Activated naive CD8-positive, alpha-beta T cell treated with anti-CD3 and anti-CD28 coated beads, Interleukin-2, amount 50 U/mL, for 16 hours (primary cell): ENCODE results near the gene TADA3.

ENCODE experiments used
- DNase-seq: peaks from one replicate; pipeline ENCODE4 v3.0.0-alpha.2; 2020; ENCODE audit warnings: low read depth, low spot score

The TADA3 gene

DNA sequence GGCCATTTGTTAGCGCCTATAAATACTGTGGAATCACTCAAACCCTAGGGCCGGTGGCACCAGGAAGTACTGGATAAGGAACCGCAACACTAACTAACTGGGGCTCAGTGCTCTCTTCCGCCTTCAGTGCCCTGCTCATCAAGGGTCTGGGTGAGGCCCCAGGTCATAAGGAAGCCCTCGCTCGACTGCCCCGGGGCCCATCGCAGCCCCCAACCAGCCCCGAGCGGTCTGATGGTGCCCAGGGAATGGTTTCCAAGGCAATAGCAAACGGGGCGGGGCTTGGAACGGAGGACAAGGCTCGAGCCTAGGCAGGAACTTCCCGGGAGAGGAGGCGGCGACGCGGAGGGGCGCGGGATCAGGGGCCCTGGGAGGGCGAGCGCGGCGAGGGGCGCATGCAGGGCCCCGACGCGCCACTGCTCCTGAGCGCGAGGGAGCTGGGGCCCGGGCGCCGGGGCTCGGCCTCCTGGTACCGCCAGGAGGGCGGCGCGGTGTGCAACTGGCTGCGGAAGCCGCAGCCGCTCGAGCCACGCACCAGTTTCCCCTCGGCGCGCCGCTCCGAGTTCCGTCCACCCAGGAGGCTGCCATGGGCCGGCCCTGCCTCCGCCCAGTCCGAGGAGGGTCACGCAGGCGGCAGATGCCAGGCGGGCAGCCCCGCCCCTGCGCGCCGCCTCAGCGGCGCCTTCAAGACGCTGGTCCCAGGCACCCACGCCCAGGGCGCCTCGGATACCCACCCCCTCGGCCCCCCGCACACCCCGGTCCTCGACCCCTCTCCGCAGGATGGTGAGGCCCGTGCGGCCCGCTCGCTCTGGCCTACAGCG, 17.6 kb upstream of the TADA3 start, which contains the start of gene TTLL3:
Gene TTLL3 (plus strand): TSS at position 648 of the 818 bp plus-strand sequence. CDS start 400 bp downstream, outside the sequence.
- no peak for DNase-seq

DNA sequence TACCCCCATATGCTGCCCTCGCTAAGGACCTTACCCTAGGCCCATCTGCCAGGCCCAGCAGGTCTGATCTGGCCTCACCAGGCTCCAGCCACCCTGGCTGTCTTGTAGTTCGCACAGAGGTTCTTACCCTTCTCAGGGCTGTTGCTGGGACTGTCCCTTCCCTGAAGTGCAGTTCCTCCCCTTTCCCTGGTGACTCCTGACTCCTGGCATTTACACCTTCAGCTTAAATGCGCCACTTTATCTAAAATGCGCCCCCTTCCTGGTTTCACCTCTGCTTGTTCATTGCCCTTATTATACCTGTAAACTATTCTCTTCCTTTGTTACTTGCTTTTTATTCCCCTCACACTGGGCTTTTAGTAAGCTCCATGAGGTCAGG, 17.0 kb upstream of the TADA3 start:
- DNase-seq = no peak

DNA sequence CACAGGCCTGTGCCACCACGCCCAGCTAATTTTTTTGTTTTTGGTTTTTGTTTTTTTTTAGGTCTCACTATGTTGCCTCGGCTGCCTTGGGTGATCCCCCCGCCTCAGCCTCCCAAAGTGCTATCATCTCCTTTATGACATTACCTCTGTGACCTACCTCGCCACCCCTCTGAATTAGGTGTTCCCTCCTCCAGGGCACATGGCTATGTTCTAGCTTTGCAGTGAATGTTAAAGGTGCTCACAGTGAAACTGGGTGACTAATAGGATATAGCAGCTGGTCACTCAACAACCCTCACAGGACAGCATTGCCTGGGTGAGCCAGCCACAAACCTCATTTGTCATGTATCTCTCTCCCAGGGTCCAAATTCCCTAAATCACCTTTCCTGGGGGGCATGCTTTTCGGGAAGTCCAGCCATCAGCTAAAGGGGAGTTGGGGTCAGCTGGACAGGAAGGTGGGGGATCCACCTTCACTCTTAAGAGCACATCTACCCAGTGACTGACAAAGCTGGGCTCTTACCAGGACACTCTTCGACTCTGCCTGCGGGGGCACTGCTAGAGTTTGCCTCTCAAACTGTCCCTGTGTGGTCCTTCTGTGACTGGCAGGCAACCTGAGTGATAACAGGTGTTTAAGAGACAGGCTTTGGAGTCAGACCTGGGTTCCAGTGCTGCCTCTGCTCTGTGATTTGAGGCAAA, 16.2 kb upstream of the TADA3 start:
- DNase-seq = no peak

DNA sequence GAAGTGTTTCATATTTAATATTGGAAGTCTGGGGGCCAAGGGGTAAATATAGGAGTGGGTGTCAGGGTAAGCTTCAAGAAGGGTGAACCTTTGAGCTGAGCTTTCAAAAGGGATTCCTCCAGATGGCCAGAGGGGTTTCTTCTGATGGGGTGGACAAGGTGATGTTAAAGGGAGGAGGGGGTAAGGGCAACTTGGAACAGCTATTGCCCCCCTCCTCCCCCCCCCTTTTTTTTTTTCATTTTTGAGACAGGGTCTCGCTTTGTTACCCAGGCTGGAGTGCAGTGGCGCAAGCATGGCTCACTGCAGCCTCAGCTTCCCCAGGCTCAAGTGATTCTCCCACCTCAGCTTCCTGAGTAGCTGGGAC, 15.7 kb upstream of the TADA3 start:
- DNase-seq = no peak

DNA sequence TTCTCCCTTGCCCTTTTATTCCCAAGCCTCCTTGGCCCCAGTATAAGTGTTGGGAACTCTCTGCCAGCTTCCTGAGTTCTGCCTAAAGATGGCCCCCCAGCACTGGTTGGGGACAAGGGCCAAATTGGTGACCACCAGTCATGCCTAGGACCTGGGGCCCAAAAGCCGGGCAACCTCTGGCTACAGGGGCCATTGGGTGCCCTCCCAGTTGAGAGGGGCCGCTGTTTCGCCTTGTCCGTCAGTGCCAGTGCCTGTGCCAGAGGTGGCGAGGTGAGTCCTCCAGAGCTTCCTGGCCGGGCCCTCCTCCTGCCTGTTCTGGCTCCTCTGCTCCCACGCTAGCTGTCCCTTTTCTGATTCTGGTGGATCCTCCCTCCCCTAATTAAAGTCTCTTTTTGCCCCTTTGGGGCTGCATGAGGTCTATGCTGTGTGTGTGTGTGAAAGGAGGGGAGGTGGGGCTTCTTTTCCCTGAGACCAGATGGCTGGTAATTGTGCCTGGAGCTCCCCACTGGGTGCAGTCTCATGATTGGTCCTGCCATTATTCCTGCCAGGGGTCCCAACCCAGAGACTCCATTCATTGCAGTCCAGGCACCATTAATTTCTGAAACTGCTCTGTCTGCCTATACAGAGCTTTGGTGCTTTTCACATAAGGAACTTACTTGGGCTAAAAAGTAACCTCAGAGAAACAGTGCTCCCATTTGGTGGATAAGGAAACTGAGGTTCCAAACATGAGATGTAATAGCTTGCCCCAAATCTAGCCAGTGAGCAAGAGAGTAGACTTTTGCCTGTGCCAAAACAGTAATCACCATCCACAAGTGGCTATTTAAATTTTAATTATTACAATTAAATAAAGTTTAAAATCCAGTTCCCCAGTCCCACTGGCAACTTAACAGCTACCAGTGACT, 14.7 kb upstream of the TADA3 start:
- no peak for DNase-seq

DNA sequence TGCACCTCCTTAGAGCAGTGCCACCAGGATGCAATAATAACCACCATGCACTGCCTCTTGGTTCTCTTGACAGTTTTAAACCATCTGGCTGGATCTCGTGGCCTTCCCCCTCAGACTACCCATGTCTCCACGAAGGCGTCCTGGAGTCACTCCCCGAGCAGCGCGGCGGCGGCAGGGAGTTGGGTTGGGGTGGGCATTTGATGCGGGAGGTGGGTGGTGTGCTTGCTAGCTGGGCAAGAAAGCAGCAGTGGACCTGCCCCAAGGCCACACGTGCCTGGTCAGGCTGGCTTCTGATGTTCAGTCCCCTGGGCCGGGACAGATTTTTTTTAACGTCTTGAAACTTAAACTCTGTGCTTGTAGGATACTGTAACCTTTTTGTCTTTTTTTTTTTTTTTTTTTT, 13.9 kb upstream of the TADA3 start:
- DNase-seq = no peak

DNA sequence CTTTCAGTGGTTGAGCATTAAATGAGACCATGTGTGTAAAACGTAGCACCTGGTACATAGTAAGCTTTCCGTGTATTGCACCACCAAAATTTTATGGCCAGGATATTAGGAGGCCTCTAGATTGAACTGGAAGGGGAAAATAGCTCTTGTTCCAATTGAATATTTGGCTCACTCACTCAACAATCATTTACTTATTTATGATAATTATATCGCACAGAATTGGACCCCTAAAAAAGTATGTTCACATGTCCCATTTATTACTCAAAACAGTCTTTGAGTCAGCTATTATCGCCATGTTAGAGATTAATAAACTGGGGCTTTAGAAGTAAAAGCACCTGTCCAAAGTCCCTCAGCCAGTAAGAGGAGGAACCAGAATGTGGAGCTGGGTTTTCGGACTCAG, 12.7 kb upstream of the TADA3 start:
- no peak for DNase-seq

DNA sequence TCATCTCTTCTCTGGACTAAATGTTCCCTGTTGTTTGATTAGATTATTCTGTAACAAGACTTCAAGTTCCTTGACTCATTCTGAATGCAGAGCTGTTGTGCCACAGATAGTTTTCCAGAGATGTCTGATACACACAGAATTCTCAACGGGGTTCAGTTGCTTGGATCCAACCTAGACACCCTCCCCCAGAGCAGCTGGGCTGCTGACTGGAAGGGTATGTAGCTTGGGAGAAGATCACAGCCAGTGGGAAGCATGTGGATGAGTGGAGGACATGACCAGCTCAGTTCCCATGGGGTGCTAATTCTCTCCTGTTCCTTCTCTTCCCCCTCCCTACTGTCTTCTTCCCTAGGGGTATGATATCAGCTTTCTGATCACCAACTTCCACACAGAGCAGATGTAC, 11.2 kb upstream of the TADA3 start:
- DNase-seq = no peak

DNA sequence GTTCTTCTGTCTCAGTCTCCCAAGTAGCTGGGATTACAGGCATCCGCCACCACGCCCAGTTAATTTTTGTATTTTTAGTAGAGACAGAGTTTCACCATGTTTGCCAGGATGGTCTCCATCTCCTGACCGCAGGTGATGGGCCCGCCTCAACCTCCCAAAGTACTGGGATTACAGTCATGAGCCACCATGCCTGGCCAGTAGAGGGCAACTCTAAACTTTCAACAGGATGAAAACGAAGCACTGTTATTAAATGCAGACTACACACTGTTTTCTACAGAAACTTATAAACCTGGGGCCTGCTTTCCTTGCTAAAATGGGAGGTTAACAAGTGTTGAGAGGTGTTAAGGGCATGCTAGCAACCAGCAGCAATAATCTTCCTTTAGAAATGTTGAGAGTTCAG, 8.3 kb upstream of the TADA3 start:
- DNase-seq = no peak

DNA sequence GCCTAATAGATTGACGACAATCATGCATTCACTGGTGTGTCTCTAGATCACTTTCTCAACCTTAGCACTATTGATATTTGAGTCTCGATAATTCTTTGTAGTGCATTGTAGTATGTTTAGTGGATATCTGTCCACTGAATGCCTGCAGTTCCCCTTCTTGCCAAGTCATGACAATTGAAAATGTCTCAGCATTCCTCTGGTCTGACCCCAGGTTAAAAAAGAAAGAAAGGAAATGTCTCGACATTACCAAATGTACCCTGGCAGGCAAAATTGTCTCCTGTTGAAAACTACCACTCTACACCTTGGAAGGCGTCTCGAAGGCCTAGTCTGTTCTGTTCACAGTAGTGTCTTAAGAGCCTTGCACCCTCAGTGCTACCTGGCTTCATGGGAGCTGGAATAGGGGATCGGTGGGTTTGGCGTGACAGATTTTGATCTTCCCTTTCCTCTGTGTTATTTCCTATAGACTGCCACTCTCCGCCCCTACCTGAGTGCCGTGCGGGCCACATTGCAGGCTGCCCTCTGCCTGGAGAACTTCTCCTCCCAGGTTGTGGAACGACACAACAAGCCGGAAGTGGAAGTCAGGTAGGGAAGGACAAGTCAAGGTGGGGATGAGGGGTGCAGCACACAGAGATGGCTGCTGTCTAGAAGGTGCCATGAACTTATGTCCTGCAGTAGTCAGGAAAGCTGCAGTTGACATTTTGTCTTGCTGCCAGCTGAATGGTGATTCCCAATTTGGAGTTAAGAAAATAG, 5.1 kb upstream of the TADA3 start:
- no peak for DNase-seq

DNA sequence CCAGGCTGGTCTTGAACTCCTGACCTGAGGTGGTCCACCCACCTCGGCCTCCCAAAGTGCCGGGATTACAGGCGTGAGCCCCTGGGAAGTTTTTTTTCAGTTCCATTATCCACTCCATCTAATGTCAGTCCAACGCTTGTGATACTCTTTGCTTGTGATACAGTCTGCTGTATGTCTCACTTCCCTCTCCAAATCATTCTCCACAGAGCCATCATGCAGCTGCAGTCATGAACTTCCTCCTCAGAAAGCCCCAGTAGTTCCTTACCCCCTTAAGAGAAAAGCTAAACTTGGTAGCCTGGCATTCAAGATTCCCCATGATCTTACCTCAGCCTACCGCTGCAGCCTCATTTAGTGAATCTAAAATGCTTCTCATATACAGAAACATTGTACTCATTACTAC, 2.9 kb upstream of the TADA3 start:
- DNase-seq = no peak

DNA sequence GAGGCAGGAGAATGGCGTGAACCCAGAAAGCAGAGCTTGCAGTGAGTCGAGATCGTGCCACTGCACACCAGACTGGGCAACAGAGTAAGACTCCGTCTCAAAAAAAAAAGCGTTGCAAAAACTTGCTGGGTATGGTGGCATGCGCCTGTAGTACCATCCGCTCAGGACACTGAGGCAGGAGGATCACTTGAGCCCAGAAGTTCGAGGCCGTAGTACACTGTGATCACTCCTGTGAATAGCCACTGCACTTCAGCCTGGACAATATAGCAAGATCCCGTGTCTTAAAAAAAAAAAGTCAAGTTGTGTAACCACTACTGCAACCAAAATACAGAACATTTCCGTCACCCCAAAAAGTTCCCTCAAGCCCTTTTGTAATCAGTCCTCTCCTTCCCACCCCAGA, 2.1 kb upstream of the TADA3 start:
- DNase-seq = no peak

DNA sequence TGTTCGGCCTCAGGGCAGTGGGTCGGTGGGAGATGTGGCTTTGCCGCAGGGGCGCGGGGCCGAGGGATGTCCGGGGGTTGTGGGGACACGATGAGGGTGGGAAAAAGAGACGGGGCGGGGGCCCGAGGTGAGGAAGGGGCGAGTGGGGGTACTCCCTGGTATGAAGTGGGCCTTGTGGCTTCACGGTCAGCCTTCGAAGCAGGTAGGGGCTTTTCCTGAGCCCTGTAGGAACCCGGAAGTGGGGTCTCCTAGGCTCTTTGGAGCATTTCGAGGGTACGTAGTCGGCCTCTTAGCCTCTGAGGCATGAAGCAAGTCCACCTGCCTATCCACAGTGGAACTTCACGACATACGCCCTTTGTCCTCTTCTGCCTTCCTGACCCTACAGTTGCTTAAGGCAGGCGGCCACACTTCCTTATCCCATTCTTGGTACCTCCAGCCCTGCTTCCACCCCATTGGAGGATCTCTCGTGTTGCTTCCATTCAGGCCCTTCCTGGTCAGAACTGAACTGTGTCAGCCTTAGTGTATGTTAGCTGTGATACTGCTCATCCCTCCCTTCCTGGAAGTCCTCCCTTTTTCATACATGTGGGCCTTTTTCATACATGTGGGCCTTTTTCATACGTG, 998 bp upstream of the TADA3 start:
- no peak for DNase-seq

DNA sequence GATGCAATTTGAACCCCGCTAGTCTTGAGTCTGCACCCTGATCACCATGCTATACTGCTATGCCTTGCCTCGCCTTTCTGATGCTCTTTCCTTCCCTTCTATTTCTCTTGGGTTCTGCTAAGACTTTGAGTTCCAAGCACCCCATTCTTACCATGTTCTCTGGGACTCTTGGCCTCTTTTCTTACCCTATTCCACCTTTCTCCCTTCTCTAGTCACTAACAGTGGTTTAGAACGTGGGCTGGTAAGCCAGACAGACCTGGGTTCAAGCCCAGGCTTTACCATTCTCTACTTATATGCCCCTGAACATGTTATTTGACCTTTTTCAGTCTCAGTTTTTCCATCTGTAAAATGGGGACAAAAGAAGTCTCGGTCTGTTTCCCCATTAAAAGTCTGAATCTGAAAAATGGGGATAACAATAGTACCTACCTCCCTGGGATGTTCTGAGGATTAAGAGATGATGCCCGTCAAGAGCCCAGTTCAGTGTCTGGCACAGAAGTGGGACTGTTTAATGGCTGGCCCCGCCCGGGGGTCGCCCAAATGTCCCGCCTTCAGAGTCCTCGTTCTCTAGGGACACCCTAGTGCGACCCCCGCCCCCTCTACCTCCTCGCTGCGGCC, 376 bp downstream of the TADA3 start:
- no peak for DNase-seq

DNA sequence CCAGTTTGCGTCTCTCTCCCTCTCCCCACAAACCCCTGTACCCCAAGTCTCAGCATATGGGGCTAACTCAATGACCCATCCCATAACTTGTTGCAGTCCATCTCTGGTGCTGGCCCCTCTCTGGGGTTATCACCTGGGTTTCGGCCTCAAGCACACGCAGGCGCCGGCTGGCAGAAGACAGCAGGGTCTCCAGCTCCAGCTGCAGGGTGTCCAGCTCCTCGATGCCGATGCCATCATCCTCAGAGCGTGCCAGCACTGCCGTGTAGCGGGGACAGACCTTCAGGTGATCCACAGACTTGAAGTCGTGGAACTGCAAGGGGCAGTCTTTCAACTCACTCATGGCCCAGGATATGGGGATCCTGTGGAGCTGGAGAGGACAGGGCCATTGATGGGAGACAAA, 1.1 kb downstream of the TADA3 start:
- DNase-seq = no peak

DNA sequence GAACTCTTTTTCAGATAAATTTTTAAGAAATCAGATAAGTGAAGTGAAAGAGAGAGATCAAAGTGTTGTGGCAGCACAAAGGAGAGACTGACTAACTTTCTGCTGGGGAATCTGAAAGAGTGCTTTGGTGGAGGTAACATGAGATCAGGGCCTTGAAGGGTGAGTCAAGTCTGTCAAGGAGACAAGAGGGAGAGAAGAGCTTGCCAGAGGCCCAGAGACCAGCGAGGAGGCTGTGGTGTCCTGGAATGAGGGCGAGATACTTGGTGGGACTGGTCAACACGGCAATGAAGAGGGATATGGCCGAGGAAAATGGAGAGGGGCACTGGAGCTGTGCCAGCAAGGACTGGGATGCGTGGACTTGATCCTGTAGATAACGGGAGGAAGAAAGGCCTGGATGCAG, 4.6 kb downstream of the TADA3 start:
- DNase-seq = no peak

DNA sequence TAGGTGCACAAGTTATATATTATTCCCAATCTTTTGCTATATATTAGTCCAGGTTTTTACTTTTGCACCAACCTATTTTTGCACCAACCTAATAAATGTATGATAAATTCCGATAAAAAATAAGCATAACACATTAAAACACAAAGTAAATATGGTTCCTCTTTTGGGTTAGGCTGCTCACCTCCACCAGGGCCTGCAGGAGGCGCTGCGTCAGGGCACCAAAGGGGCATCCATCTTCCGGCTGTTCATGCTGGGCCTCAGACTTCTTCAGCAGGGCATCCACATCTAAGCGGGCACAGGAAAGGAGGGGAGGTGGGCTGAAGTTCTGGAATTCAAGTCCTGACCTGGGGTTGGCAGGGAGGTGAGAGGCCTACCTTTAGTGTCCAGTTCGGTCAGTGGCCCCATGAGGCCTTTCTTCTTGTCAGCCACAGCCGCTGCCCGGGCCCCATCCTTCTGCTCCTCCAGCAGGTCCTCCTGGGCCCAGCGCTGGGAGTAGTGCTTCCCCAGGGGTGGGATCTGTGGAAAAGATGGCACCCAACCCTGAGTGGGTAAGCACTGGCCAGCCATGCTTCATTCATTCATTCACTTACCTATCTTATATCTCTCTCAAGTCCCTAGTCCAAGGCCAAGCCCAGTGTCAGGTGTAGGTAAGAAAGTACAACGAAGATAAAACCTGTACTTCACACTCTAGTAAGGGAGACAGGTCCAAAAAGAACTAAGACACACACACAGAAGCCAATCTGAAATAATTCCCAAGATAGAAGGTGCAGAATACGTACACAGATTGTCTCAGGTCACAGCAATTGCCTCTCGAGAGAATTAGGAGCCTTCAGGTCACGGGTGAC, 5.2 kb downstream of the TADA3 start:
- DNase-seq = no peak

DNA sequence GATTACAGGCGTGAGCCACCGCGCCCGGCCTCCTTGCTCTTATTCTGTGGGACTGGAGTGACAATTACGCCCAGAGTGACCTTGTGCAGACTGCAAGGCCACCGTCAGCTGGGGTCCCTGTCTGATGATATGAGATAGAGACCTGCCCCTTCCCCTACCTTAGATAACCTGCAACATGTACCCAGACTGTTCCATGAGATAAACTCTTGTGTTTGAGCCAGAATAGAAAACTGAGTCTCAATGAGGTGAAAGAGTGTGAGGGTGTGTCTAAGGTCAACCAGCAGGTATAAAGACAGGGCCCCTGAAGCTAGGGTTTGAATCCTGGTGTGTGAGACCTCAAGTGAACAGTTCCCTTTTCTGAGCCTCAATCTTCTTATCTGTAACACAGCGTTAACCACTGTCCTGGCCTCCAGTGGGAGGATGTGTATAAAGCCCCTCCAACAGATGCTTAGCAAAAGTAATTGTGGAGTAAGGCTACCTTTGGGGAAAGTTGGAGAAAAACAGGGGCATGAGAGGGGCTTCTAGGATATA, 6.0 kb downstream of the TADA3 start:
- no peak for DNase-seq

DNA sequence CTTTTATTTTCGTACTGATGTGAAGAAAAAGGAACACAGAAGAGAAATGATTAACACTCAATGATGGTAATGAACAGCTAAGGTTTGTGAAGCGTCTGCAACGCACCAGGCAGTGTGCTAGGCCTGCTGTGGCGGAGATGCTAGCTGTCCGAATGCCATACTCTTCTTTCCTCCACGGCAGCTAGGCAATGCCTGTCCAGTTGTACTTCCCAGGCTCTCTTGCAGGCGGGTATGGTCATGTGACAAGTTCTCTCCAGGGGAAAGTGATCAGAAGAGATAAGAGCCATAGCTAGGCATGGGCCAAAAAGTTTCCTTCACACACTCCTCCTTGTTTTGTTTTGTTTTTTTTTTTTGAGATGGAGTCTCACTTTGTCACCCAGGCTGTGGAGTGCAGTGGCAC, 6.7 kb downstream of the TADA3 start:
- no peak for DNase-seq

DNA sequence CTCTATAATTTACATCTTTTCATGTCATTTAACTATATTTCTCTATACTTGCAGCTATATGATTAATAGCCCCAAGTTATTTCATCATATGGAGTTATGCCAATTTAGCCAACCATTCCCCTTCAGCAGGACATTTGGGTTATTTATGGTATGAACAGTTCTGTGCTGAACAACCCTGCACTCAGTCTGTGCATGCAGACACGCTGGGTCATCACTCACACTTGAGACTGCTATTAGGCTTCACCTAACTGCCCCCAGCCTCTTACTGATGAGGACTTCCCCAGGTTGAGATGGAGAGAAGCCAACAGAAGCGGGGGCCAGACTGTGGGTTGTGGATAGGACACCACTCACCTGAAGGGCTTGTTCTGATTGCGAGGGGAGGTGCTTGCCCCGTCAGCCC, 7.3 kb downstream of the TADA3 start:
- no peak for DNase-seq
